A549 (cell line): ENCODE measurements around the gene YWHAG.

Experiments used
- EP300 ChIP-seq, 2 experiments: fragments of >200 bp; sonication (Bioruptor Twin); formaldehyde crosslinking; IDR thresholded peaks; 2 replicates in 1 of 2; 3 replicates in 1 of 2; pipeline ENCODE4 v1.6.1; 2016 to 2017
- ESRRA ChIP-seq: fragments of 150-350 bp; IDR thresholded peaks from 2 replicates; pipeline ENCODE4 v1.6.1; 2014; ENCODE audit warnings: mild to moderate bottlenecking, low read length, borderline replicate concordance
- JUN ChIP-seq, 2 experiments: fragments of >200 bp; sonication (Bioruptor Twin); formaldehyde crosslinking; IDR thresholded peaks; 2 replicates in 1 of 2; 3 replicates in 1 of 2; pipeline ENCODE4 v1.6.1; 2016 to 2017
- KDM1A ChIP-seq: fragments of 200-600 bp; sonication (generic); IDR thresholded peaks from 2 replicates; pipeline ENCODE4 v1.6.1; 2016; ENCODE audit warnings: low read depth, mild to moderate bottlenecking
- MAZ ChIP-seq: fragments of 150-350 bp; IDR thresholded peaks from 2 replicates; pipeline ENCODE4 v1.6.1; 2014; ENCODE audit warnings: antibody characterized with exemption, low read depth, low read length, borderline replicate concordance
- POLR2A ChIP-seq: IDR thresholded peaks from 2 replicates; pipeline ENCODE4 v1.6.1; 2012; ENCODE audit warnings: mild to moderate bottlenecking, low read length
- RFX5 ChIP-seq: fragments of 450-650 bp; IDR thresholded peaks from 2 replicates; pipeline ENCODE4 v1.7.1; 2014; ENCODE audit warnings: antibody characterized with exemption, mild to moderate bottlenecking, moderate library complexity
- RNF2 ChIP-seq: fragments of 200-600 bp; sonication (generic); IDR thresholded peaks from 2 replicates; pipeline ENCODE4 v1.6.1; 2016; ENCODE audit warnings: low read depth, mild to moderate bottlenecking, antibody characterized with exemption, moderate library complexity, borderline replicate concordance
- SREBF2 ChIP-seq: fragments of 450-650 bp; IDR thresholded peaks from 2 replicates; pipeline ENCODE4 v1.6.1; 2014; ENCODE audit warnings: mild to moderate bottlenecking, moderate library complexity
- TF ChIP-seq, protein P1 (sequence below): fragments of >200 bp; sonication (Bioruptor Twin); formaldehyde crosslinking; IDR thresholded peaks from 3 replicates; pipeline ENCODE4 v1.5.1; 2016
- TF ChIP-seq, protein P2 (sequence below): fragments of 450-650 bp; IDR thresholded peaks from 2 replicates; pipeline ENCODE4 v1.6.1; 2014; ENCODE audit warnings: antibody characterized with exemption
- TF ChIP-seq, protein P3 (sequence below): fragments of >200 bp; sonication (Bioruptor Twin); formaldehyde crosslinking; IDR thresholded peaks from 3 replicates; pipeline ENCODE4 v1.6.1; 2016
- TF ChIP-seq, protein P4 (sequence below): fragments of 250-450 bp; sonication (Bioruptor Pico); IDR thresholded peaks from 2 replicates; pipeline ENCODE4 v1.5.0; 2021; ENCODE audit warnings: mild to moderate bottlenecking, moderate library complexity, borderline replicate concordance

DNA sequence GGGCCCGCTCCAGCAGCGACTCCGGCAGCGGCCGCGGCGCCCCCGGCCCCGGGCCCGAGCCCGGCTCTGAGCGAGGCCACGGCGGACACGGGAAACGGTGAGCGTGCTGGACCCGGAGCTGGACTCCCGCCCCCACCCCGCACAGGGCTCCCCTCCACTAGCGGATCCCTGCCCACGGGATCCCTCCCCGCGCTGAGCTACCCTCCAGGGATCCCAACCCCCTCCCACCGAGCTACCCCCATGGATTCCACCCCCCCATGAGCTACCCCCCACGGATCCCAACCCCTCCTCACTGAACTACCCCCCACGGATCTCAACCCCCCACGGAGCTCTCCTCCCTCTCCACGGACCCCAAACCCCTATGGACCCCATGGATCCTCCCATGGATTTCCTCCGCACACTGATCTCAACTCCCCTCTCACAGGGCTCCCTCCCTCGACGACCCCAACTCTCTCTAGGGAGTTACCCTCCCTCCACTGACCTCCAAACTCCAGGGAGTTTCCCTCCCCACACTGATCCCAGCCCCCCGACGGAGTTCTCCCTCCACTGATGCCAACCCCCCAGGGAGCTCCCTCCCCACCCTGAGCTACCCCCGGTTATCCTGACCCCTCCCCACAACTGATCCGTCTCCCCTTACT is 77.0 kb downstream of the YWHAG start:
- no peak for TF ChIP-seq RNF2
- TF ChIP-seq, protein P1, sequence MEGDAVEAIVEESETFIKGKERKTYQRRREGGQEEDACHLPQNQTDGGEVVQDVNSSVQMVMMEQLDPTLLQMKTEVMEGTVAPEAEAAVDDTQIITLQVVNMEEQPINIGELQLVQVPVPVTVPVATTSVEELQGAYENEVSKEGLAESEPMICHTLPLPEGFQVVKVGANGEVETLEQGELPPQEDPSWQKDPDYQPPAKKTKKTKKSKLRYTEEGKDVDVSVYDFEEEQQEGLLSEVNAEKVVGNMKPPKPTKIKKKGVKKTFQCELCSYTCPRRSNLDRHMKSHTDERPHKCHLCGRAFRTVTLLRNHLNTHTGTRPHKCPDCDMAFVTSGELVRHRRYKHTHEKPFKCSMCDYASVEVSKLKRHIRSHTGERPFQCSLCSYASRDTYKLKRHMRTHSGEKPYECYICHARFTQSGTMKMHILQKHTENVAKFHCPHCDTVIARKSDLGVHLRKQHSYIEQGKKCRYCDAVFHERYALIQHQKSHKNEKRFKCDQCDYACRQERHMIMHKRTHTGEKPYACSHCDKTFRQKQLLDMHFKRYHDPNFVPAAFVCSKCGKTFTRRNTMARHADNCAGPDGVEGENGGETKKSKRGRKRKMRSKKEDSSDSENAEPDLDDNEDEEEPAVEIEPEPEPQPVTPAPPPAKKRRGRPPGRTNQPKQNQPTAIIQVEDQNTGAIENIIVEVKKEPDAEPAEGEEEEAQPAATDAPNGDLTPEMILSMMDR, result no peak
- no peak for TF ChIP-seq ESRRA
- TF ChIP-seq EP300 (IDR thresholded peaks at IDR 0.05), result no peak
- TF ChIP-seq, protein P2, sequence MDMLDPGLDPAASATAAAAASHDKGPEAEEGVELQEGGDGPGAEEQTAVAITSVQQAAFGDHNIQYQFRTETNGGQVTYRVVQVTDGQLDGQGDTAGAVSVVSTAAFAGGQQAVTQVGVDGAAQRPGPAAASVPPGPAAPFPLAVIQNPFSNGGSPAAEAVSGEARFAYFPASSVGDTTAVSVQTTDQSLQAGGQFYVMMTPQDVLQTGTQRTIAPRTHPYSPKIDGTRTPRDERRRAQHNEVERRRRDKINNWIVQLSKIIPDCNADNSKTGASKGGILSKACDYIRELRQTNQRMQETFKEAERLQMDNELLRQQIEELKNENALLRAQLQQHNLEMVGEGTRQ, result no peak
- no peak for TF ChIP-seq JUN (IDR thresholded peaks at IDR 0.05)
- TF ChIP-seq, protein P3, sequence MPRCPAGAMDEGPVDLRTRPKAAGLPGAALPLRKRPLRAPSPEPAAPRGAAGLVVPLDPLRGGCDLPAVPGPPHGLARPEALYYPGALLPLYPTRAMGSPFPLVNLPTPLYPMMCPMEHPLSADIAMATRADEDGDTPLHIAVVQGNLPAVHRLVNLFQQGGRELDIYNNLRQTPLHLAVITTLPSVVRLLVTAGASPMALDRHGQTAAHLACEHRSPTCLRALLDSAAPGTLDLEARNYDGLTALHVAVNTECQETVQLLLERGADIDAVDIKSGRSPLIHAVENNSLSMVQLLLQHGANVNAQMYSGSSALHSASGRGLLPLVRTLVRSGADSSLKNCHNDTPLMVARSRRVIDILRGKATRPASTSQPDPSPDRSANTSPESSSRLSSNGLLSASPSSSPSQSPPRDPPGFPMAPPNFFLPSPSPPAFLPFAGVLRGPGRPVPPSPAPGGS, result no peak
- no peak for TF ChIP-seq SREBF2
- TF ChIP-seq POLR2A, result no peak
- TF ChIP-seq RFX5, result no peak
- no peak for TF ChIP-seq KDM1A
- TF ChIP-seq, protein P4, sequence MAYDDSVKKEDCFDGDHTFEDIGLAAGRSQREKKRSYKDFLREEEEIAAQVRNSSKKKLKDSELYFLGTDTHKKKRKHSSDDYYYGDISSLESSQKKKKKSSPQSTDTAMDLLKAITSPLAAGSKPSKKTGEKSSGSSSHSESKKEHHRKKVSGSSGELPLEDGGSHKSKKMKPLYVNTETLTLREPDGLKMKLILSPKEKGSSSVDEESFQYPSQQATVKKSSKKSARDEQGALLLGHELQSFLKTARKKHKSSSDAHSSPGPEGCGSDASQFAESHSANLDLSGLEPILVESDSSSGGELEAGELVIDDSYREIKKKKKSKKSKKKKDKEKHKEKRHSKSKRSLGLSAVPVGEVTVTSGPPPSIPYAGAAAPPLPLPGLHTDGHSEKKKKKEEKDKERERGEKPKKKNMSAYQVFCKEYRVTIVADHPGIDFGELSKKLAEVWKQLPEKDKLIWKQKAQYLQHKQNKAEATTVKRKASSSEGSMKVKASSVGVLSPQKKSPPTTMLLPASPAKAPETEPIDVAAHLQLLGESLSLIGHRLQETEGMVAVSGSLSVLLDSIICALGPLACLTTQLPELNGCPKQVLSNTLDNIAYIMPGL (CRISPR knock-in tag), result no peak
- no peak for TF ChIP-seq MAZ
